WTC11 (cell line): Measurements from ENCODE around the gene CTNND2. TPM values are rescaled to one million over a fixed set of nuclear protein-coding genes. Genes with fewer than 3 reads are reported as not detected.

ENCODE experiments used
- ATAC-seq: fragments of 200-7000 bp; cut with Tn5 transposase; 2 replicates; pipeline ENCODE4 v1.10.0; 2021; ENCODE audit warnings: mild to moderate bottlenecking, moderate library complexity
- CTCF ChIA-PET: fragments of 300-600 bp; sonication (Branson Sonifier 250); formaldehyde crosslinking; loops from one replicate; lab custom pipeline; 2021; ENCODE audit warnings: antibody characterized with exemption; lab: Charles Lee
- POLR2A ChIA-PET: fragments of 350-600 bp; sonication (Branson Sonifier 250); formaldehyde crosslinking; loops from one replicate; lab custom pipeline; 2021; ENCODE audit warnings: antibody characterized with exemption; lab: Charles Lee
- DNase-seq: peaks from one replicate; pipeline ENCODE4 v3.0.0; 2021; ENCODE audit warnings: low spot score
- H3K27ac Mint-ChIP-seq: 2 replicates; pipeline ENCODE4 v1.8.0; 2021; ENCODE audit warnings: mixed read lengths
- H3K27me3 Mint-ChIP-seq: 2 replicates; pipeline ENCODE4 v1.8.0; 2021; ENCODE audit warnings: low read depth, mild to moderate bottlenecking, moderate library complexity, mixed read lengths
- H3K36me3 Mint-ChIP-seq: 2 replicates; pipeline ENCODE4 v1.8.0; 2021; ENCODE audit warnings: mixed read lengths
- H3K4me1 Mint-ChIP-seq: 2 replicates; pipeline ENCODE4 v1.8.0; 2022; ENCODE audit warnings: mixed read lengths
- H3K4me3 Mint-ChIP-seq: 2 replicates; pipeline ENCODE4 v1.8.0; 2021; ENCODE audit warnings: mild to moderate bottlenecking, moderate library complexity, mixed read lengths
- H3K9me3 Mint-ChIP-seq: 2 replicates; pipeline ENCODE4 v1.8.0; 2021; ENCODE audit warnings: mixed read lengths
- CREB1 ChIP-seq: sonication (generic); formaldehyde crosslinking; IDR thresholded peaks from 2 replicates; pipeline ENCODE4 v1.8.0; 2023; ENCODE audit warnings: mild to moderate bottlenecking, missing genetic modification reagents
- CREM ChIP-seq: sonication (generic); formaldehyde crosslinking; IDR thresholded peaks from 2 replicates; pipeline ENCODE4 v1.8.1; 2022; ENCODE audit warnings: mild to moderate bottlenecking, missing genetic modification reagents, moderate library complexity
- E2F1 ChIP-seq: sonication (generic); formaldehyde crosslinking; IDR thresholded peaks from 2 replicates; pipeline ENCODE4 v1.8.0; 2022; ENCODE audit warnings: mild to moderate bottlenecking, missing genetic modification reagents
- GTF2I ChIP-seq: fragments of 250-450 bp; sonication (Bioruptor Pico); conservative IDR thresholded peaks from 2 replicates; pipeline ENCODE4 v1.4.0; 2021; ENCODE audit warnings: mild to moderate bottlenecking
- MYBL2 ChIP-seq: sonication (generic); formaldehyde crosslinking; IDR thresholded peaks from 2 replicates; pipeline ENCODE4 v1.8.1; 2023; ENCODE audit warnings: mild to moderate bottlenecking, moderate library complexity, missing genetic modification reagents
- NFATC4 ChIP-seq: fragments of 250-450 bp; sonication (Bioruptor Pico); IDR thresholded peaks from 2 replicates; pipeline ENCODE4 v1.9.0; 2021; ENCODE audit warnings: mild to moderate bottlenecking
- NR1H2 ChIP-seq: sonication (generic); formaldehyde crosslinking; IDR thresholded peaks from 2 replicates; pipeline ENCODE4 v1.9.0; 2021; ENCODE audit warnings: mild to moderate bottlenecking, moderate library complexity, missing genetic modification reagents
- RELA ChIP-seq: sonication (generic); formaldehyde crosslinking; IDR thresholded peaks from 2 replicates; pipeline ENCODE4 v1.8.1; 2022; ENCODE audit warnings: missing genetic modification reagents, mild to moderate bottlenecking, borderline replicate concordance
- SP1 ChIP-seq: sonication (generic); formaldehyde crosslinking; conservative IDR thresholded peaks from 2 replicates; pipeline ENCODE4 v1.8.1; 2022; ENCODE audit warnings: missing genetic modification reagents
- TCF7 ChIP-seq: sonication (generic); formaldehyde crosslinking; IDR thresholded peaks from 2 replicates; pipeline ENCODE4 v1.8.0; 2022; ENCODE audit warnings: mild to moderate bottlenecking, low read depth, missing genetic modification reagents, moderate library complexity
- TEAD4 ChIP-seq: sonication (generic); formaldehyde crosslinking; IDR thresholded peaks from 2 replicates; pipeline ENCODE4 v1.8.0; 2022; ENCODE audit warnings: mild to moderate bottlenecking, missing genetic modification reagents
- ZNF232 ChIP-seq: sonication (generic); formaldehyde crosslinking; IDR thresholded peaks from 2 replicates; pipeline ENCODE4 v1.8.0; 2022; ENCODE audit warnings: mild to moderate bottlenecking, missing genetic modification reagents
- ZNF416 ChIP-seq: fragments of 250-450 bp; sonication (Bioruptor Pico); IDR thresholded peaks from 2 replicates; pipeline ENCODE4 v1.9.0; 2021; ENCODE audit warnings: mild to moderate bottlenecking, inconsistent platforms
- ZNF425 ChIP-seq: fragments of 250-450 bp; sonication (Bioruptor Pico); conservative IDR thresholded peaks from 2 replicates; pipeline ENCODE4 v1.9.0; 2021; ENCODE audit warnings: mild to moderate bottlenecking
- total RNA-seq: library from RNA; stranded (reverse); gene quantifications from 3 replicates; pipeline ENCODE4 v1.2.3, GENCODE V29; 2021
- TF ChIP-seq, protein P1 (sequence below): fragments of 250-450 bp; sonication (Bioruptor Pico); IDR thresholded peaks from 2 replicates; pipeline ENCODE4 v1.9.0; 2021; ENCODE audit warnings: mild to moderate bottlenecking
- TF ChIP-seq, protein P2 (sequence below): sonication (generic); formaldehyde crosslinking; conservative IDR thresholded peaks from 2 replicates; pipeline ENCODE4 v1.8.1; 2022; ENCODE audit warnings: mild to moderate bottlenecking, missing genetic modification reagents
- TF ChIP-seq, protein P3 (sequence below): sonication (generic); formaldehyde crosslinking; IDR thresholded peaks from 2 replicates; pipeline ENCODE4 v1.8.1; 2023; ENCODE audit warnings: mild to moderate bottlenecking, missing genetic modification reagents
- TF ChIP-seq, protein P4 (sequence below): fragments of 250-450 bp; sonication (Bioruptor Pico); IDR thresholded peaks from 2 replicates; pipeline ENCODE4 v1.9.0; 2021; ENCODE audit warnings: mild to moderate bottlenecking
- TF ChIP-seq, protein P5 (sequence below): sonication (generic); formaldehyde crosslinking; IDR thresholded peaks from 2 replicates; pipeline ENCODE4 v1.8.1; 2022; ENCODE audit warnings: low read depth, mild to moderate bottlenecking, moderate library complexity, missing genetic modification reagents, borderline replicate concordance
- TF ChIP-seq, protein P6 (sequence below): sonication (generic); formaldehyde crosslinking; IDR thresholded peaks from 2 replicates; pipeline ENCODE4 v1.8.1; 2022; ENCODE audit warnings: mild to moderate bottlenecking, missing genetic modification reagents, moderate library complexity, borderline replicate concordance
- TF ChIP-seq, protein P7 (sequence below): sonication (generic); formaldehyde crosslinking; IDR thresholded peaks from 2 replicates; pipeline ENCODE4 v1.8.1; 2022; ENCODE audit warnings: low read depth, missing genetic modification reagents, borderline replicate concordance

CTNND2 gene
- total RNA-seq, 1 experiment from 2014 or later = 11.9 TPM

GRCh38 chr5:11251247-11251646 is 653.0 kb downstream of the CTNND2 start:
- H3K36me3 Mint-ChIP-seq = no peaks in the 10 kb centered on the region
- H3K4me3 Mint-ChIP-seq = no peak overlapping the region
- no peak overlapping the region for H3K27ac Mint-ChIP-seq
- DNase-seq (no peak), ATAC-seq (no peak)
- peaks cover 15% of the 10 kb centered on the region for H3K4me1 Mint-ChIP-seq
- ChIA-PET POLR2A (no interaction called here), CTCF (no interaction called here)
- TF ChIP-seq TEAD4 (CRISPR knock-in tag) = no peak
- TF ChIP-seq, protein P1, sequence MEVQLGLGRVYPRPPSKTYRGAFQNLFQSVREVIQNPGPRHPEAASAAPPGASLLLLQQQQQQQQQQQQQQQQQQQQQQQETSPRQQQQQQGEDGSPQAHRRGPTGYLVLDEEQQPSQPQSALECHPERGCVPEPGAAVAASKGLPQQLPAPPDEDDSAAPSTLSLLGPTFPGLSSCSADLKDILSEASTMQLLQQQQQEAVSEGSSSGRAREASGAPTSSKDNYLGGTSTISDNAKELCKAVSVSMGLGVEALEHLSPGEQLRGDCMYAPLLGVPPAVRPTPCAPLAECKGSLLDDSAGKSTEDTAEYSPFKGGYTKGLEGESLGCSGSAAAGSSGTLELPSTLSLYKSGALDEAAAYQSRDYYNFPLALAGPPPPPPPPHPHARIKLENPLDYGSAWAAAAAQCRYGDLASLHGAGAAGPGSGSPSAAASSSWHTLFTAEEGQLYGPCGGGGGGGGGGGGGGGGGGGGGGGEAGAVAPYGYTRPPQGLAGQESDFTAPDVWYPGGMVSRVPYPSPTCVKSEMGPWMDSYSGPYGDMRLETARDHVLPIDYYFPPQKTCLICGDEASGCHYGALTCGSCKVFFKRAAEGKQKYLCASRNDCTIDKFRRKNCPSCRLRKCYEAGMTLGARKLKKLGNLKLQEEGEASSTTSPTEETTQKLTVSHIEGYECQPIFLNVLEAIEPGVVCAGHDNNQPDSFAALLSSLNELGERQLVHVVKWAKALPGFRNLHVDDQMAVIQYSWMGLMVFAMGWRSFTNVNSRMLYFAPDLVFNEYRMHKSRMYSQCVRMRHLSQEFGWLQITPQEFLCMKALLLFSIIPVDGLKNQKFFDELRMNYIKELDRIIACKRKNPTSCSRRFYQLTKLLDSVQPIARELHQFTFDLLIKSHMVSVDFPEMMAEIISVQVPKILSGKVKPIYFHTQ (CRISPR knock-in tag) = no peak
- no peak for TF ChIP-seq NFATC4
- TF ChIP-seq, protein P2, sequence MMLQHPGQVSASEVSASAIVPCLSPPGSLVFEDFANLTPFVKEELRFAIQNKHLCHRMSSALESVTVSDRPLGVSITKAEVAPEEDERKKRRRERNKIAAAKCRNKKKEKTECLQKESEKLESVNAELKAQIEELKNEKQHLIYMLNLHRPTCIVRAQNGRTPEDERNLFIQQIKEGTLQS (CRISPR knock-in tag) = no peak
- no peak for TF ChIP-seq CREM (CRISPR knock-in tag)
- no peak for TF ChIP-seq MYBL2 (CRISPR knock-in tag)
- TF ChIP-seq RELA (CRISPR knock-in tag) = no peak
- no peaks in the 10 kb centered on the region for H3K27me3 Mint-ChIP-seq
- H3K9me3 Mint-ChIP-seq = peaks cover 1% of the 10 kb centered on the region; the same call in 1 of the 2 replicates

DNA sequence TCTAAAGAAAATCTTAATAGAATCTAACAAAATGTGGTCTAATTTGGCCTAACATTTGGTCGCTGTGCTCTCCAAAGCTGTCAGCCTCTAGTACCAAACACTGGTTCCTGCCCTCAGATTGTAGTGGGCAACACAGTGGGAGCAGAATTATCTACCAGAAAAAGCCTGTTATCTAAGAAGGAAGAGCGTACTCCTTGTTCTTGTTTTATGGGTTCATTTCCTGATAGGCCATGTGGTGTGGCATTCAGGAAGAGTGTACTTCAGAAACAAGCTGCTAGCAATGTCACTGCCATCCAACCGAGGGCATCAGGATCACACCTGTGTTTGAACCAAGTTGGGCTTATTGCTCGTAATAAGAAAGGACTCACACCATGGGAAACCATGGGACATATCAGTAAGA is 655.3 kb downstream of the CTNND2 start:
- Mint-ChIP-seq H3K27ac (no peak overlapping the region), H3K27me3 (no peaks in the 10 kb centered on the region)

More for the DNA sequence above, 655.3 kb downstream of the CTNND2 start:
- CTCF ChIA-PET = no interaction called here
- no peak for ATAC-seq
- DNase-seq = no peak
- H3K4me3 Mint-ChIP-seq = no peak overlapping the region
- TF ChIP-seq, protein P3, sequence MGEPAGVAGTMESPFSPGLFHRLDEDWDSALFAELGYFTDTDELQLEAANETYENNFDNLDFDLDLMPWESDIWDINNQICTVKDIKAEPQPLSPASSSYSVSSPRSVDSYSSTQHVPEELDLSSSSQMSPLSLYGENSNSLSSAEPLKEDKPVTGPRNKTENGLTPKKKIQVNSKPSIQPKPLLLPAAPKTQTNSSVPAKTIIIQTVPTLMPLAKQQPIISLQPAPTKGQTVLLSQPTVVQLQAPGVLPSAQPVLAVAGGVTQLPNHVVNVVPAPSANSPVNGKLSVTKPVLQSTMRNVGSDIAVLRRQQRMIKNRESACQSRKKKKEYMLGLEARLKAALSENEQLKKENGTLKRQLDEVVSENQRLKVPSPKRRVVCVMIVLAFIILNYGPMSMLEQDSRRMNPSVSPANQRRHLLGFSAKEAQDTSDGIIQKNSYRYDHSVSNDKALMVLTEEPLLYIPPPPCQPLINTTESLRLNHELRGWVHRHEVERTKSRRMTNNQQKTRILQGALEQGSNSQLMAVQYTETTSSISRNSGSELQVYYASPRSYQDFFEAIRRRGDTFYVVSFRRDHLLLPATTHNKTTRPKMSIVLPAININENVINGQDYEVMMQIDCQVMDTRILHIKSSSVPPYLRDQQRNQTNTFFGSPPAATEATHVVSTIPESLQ (CRISPR knock-in tag) = no peak
- TF ChIP-seq RELA (CRISPR knock-in tag) = no peak
- no peak for TF ChIP-seq NR1H2 (CRISPR knock-in tag)
- TF ChIP-seq, protein P4, sequence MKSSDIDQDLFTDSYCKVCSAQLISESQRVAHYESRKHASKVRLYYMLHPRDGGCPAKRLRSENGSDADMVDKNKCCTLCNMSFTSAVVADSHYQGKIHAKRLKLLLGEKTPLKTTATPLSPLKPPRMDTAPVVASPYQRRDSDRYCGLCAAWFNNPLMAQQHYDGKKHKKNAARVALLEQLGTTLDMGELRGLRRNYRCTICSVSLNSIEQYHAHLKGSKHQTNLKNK (CRISPR knock-in tag) = no peak
- no peak for TF ChIP-seq MYBL2 (CRISPR knock-in tag)
- TF ChIP-seq, protein P5, sequence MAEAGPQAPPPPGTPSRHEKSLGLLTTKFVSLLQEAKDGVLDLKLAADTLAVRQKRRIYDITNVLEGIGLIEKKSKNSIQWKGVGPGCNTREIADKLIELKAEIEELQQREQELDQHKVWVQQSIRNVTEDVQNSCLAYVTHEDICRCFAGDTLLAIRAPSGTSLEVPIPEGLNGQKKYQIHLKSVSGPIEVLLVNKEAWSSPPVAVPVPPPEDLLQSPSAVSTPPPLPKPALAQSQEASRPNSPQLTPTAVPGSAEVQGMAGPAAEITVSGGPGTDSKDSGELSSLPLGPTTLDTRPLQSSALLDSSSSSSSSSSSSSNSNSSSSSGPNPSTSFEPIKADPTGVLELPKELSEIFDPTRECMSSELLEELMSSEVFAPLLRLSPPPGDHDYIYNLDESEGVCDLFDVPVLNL = no peak
- TF ChIP-seq GTF2I = no peak
- no peak for TF ChIP-seq E2F1 (CRISPR knock-in tag)
- no peak for TF ChIP-seq TCF7 (CRISPR knock-in tag)
- TF ChIP-seq, protein P6, sequence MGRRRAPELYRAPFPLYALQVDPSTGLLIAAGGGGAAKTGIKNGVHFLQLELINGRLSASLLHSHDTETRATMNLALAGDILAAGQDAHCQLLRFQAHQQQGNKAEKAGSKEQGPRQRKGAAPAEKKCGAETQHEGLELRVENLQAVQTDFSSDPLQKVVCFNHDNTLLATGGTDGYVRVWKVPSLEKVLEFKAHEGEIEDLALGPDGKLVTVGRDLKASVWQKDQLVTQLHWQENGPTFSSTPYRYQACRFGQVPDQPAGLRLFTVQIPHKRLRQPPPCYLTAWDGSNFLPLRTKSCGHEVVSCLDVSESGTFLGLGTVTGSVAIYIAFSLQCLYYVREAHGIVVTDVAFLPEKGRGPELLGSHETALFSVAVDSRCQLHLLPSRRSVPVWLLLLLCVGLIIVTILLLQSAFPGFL (CRISPR knock-in tag) = no peak
- TF ChIP-seq SP1 (CRISPR knock-in tag) = no peak
- no peak for TF ChIP-seq CREB1 (CRISPR knock-in tag)
- TF ChIP-seq NFATC4 = no peak
- TF ChIP-seq, protein P7, sequence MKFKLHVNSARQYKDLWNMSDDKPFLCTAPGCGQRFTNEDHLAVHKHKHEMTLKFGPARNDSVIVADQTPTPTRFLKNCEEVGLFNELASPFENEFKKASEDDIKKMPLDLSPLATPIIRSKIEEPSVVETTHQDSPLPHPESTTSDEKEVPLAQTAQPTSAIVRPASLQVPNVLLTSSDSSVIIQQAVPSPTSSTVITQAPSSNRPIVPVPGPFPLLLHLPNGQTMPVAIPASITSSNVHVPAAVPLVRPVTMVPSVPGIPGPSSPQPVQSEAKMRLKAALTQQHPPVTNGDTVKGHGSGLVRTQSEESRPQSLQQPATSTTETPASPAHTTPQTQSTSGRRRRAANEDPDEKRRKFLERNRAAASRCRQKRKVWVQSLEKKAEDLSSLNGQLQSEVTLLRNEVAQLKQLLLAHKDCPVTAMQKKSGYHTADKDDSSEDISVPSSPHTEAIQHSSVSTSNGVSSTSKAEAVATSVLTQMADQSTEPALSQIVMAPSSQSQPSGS (CRISPR knock-in tag) = no peak
- TF ChIP-seq ZNF232 = no peak
- no peak for TF ChIP-seq ZNF416 (CRISPR knock-in tag)
- TF ChIP-seq ZNF425 = no peak
- peaks cover 10% of the 10 kb centered on the region for H3K4me1 Mint-ChIP-seq
- H3K9me3 Mint-ChIP-seq = peaks cover 7% of the 10 kb centered on the region; the same call in 1 of the 2 replicates
- H3K36me3 Mint-ChIP-seq = no peaks in the 10 kb centered on the region
- POLR2A ChIA-PET = no interaction called here
